HCT116 (cell line): ENCODE results near the gene MYL4.

Experiments used
- CBX3 ChIP-seq: IDR thresholded peaks from 2 replicates; pipeline ENCODE4 v1.6.1; 2012; ENCODE audit warnings: low read depth
- CEBPB ChIP-seq: IDR thresholded peaks from 2 replicates; pipeline ENCODE4 v1.6.1; 2012; ENCODE audit warnings: low read depth
- EZH2 ChIP-seq: fragments of 200-600 bp; sonication (generic); IDR thresholded peaks from 2 replicates; pipeline ENCODE4 v1.6.1; 2017; ENCODE audit warnings: antibody characterized with exemption, mixed run types
- POLR2A ChIP-seq: IDR thresholded peaks from 2 replicates; pipeline ENCODE4 v1.7.0; 2011; ENCODE audit warnings: borderline replicate concordance; ENCODE audit not compliant: insufficient read depth, insufficient read length; ENCODE audit errors: extremely low read depth
- POLR2AphosphoS5 ChIP-seq: IDR thresholded peaks from 2 replicates; pipeline ENCODE4 v1.6.1; 2011; ENCODE audit warnings: mild to moderate bottlenecking, low read depth, low read length, moderate library complexity
- RAD21 ChIP-seq: IDR thresholded peaks from 2 replicates; pipeline ENCODE4 v1.6.1; 2012; ENCODE audit warnings: low read depth, mild to moderate bottlenecking
- SRF ChIP-seq: IDR thresholded peaks from 2 replicates; pipeline ENCODE4 v1.6.1; 2012; ENCODE audit warnings: low read depth
- TF ChIP-seq, protein P1 (sequence below), 3 experiments: fragments of 200-600 bp in 1 of 3; sonication (generic) in 1 of 3; IDR thresholded peaks in 2 of 3; conservative IDR thresholded peaks in 1 of 3; 2 replicates each; pipeline ENCODE4 v1.5.1; 2012 to 2017; ENCODE audit warnings: low read depth in 2 of 3, low read length in 2 of 3, antibody characterized with exemption in 1 of 3, borderline replicate concordance in 1 of 3, control low read depth in 1 of 3, mild to moderate bottlenecking in 1 of 3, mixed read lengths in 1 of 3, mixed run types in 1 of 3, moderate library complexity in 1 of 3; ENCODE audit not compliant: insufficient read depth in 1 of 3
- TF ChIP-seq, protein P2 (sequence below): IDR thresholded peaks from 2 replicates; pipeline ENCODE4 v1.6.1; 2012
- TF ChIP-seq, protein P3 (sequence below): IDR thresholded peaks from 2 replicates; pipeline ENCODE4 v1.6.1; 2012

GRCh38 chr17:47220531-47220999 lies 11.4 kb downstream of the MYL4 start:
- no peak for TF ChIP-seq CEBPB
- TF ChIP-seq, protein P1, sequence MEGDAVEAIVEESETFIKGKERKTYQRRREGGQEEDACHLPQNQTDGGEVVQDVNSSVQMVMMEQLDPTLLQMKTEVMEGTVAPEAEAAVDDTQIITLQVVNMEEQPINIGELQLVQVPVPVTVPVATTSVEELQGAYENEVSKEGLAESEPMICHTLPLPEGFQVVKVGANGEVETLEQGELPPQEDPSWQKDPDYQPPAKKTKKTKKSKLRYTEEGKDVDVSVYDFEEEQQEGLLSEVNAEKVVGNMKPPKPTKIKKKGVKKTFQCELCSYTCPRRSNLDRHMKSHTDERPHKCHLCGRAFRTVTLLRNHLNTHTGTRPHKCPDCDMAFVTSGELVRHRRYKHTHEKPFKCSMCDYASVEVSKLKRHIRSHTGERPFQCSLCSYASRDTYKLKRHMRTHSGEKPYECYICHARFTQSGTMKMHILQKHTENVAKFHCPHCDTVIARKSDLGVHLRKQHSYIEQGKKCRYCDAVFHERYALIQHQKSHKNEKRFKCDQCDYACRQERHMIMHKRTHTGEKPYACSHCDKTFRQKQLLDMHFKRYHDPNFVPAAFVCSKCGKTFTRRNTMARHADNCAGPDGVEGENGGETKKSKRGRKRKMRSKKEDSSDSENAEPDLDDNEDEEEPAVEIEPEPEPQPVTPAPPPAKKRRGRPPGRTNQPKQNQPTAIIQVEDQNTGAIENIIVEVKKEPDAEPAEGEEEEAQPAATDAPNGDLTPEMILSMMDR (IDR thresholded peaks at IDR 0.05 in 2 of 3, conservative IDR thresholded peaks at IDR 0.05 in 1 of 3; ENCODE audit: borderline replicate concordance in 1 of 3, insufficient read depth in 1 of 3, low read depth in 2 of 3, low read length in 2 of 3), result no peak
- TF ChIP-seq, protein P2, sequence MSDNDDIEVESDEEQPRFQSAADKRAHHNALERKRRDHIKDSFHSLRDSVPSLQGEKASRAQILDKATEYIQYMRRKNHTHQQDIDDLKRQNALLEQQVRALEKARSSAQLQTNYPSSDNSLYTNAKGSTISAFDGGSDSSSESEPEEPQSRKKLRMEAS, result no peak
- TF ChIP-seq POLR2AphosphoS5, result no peak
- TF ChIP-seq CBX3, result no peak
- TF ChIP-seq POLR2A, result no peak
- TF ChIP-seq RAD21, result no peak
- TF ChIP-seq, protein P3, sequence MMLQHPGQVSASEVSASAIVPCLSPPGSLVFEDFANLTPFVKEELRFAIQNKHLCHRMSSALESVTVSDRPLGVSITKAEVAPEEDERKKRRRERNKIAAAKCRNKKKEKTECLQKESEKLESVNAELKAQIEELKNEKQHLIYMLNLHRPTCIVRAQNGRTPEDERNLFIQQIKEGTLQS, result no peak
- TF ChIP-seq EZH2, result no peak
- TF ChIP-seq SRF, result no peak
